ENCODE results near the gene DMP1. TPM values are rescaled to one million over a fixed set of nuclear protein-coding genes. Genes with fewer than 3 reads are reported as not detected.

The DMP1 gene
- total and polyA plus RNA-seq, 2 donors (not counting 3 experiments of a cell fraction or from before 2014, with no cell fraction given), result not detected

DNA sequence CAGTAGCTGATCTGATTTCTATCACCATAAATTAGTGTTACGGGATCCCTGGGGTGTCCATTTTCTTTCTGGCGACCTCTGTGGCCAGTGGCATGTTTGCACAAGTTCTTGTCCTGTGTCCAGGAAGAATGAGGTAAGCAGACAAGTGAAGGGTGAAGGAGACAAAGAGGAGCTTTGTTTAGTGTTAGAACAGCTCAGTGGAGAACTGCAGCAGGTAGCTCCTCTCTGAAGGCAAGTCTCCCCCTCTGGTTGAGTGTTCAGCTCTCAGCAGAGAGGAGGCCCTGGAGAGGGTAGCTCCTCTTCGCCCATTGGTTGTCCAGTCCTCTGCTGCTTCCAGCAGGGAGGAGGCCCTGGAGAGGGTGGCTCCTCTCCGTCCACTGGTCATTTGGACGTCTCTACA, 47.2 kb downstream of the DMP1 start:
- dilution Hi-C loops (cut with MboI; ENCODE audit: extremely low pct_ligation_motif_present, low sequenced_read_pairs), result no loop called here
- Histone ChIP-seq H3K4me2 (ENCODE audit: insufficient read depth, low read length) (no peak overlapping the region), H3K9me1 (replicated peaks; ENCODE audit: control insufficient read depth, extremely low read depth, insufficient read depth, low read length) (no peaks in the 10 kb centered on the region), H3K27me3 (ENCODE audit: control insufficient read depth in 2 of 2, insufficient read depth in 2 of 2, low read length in 2 of 2) (no peaks in the 10 kb centered on the region), H4K20me1 (replicated peaks; ENCODE audit: control insufficient read depth, extremely low read depth, insufficient read depth, low read length) (no peaks in the 10 kb centered on the region), H3K36me3 (ENCODE audit: control insufficient read depth in 2 of 2, extremely low read depth in 1 of 2, insufficient read depth in 2 of 2, low read length in 2 of 2) (no peaks in the 10 kb centered on the region), H3K79me2 (ENCODE audit: control insufficient read depth, insufficient read depth, low read length) (no peaks in the 10 kb centered on the region), H3K27ac (ENCODE audit: insufficient read depth, low read depth, low read length) (no peak overlapping the region), H3K4me1 (ENCODE audit: control insufficient read depth, extremely low read depth, insufficient read depth, low read length) (no peaks in the 10 kb centered on the region), H3K9me3 (replicated peaks; ENCODE audit: control insufficient read depth, insufficient read depth, low read length) (no peaks in the 10 kb centered on the region), H3K9ac (replicated peaks; ENCODE audit: extremely low read depth, insufficient read depth, low read length) (no peak overlapping the region), H3K4me3 (replicated peaks in 1 of 3; ENCODE audit: insufficient read depth in 1 of 3, low read depth in 1 of 3, low read length in 3 of 3) (no peak overlapping the region), H2AFZ (ENCODE audit: low read depth, low read length) (no peak overlapping the region)
- DNase-seq (ENCODE audit: low read depth, low spot score) (no peak), FAIRE-seq (no peak)
- intact Hi-C loops (cut with micrococcal nuclease), result no loop called here
- ChIA-PET CTCF (interaction anchor here (1.0 to 1.4 kb wide), 3 partner anchors 20 to 152 kb away, joined by 3 read pairs; no protein-coding TSS in a partner anchor), POLR2A (no interaction called here)
- no TSS peak for BruUV-seq (replicated peaks)
- TF ChIP-seq, protein P1, sequence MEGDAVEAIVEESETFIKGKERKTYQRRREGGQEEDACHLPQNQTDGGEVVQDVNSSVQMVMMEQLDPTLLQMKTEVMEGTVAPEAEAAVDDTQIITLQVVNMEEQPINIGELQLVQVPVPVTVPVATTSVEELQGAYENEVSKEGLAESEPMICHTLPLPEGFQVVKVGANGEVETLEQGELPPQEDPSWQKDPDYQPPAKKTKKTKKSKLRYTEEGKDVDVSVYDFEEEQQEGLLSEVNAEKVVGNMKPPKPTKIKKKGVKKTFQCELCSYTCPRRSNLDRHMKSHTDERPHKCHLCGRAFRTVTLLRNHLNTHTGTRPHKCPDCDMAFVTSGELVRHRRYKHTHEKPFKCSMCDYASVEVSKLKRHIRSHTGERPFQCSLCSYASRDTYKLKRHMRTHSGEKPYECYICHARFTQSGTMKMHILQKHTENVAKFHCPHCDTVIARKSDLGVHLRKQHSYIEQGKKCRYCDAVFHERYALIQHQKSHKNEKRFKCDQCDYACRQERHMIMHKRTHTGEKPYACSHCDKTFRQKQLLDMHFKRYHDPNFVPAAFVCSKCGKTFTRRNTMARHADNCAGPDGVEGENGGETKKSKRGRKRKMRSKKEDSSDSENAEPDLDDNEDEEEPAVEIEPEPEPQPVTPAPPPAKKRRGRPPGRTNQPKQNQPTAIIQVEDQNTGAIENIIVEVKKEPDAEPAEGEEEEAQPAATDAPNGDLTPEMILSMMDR (IDR thresholded peaks at IDR 0.05; ENCODE audit: extremely low read depth in 1 of 2, insufficient read depth in 1 of 2, low read depth in 1 of 2, low read length in 2 of 2), result no peak
- TF ChIP-seq FOS (IDR thresholded peaks at IDR 0.05; ENCODE audit: borderline replicate concordance, insufficient read depth, low read length) (no peak), POLR2AphosphoS5 (IDR thresholded peaks at IDR 0.05; ENCODE audit: insufficient read depth, low read depth, low read length) (no peak), MAX (IDR thresholded peaks at IDR 0.05; ENCODE audit: insufficient read depth, insufficient read length) (no peak), POLR2A (IDR thresholded peaks at IDR 0.05; ENCODE audit: low read depth, low read length) (no peak), MYC (IDR thresholded peaks at IDR 0.05; ENCODE audit: low read depth, low read length) (no peak), EZH2 (IDR thresholded peaks at IDR 0.05; ENCODE audit: borderline replicate concordance, low read depth, low read length, severe bottlenecking) (no peak), JUN (IDR thresholded peaks at IDR 0.05; ENCODE audit: borderline replicate concordance, insufficient read depth, insufficient read length, low read depth) (no peak), GATA2 (IDR thresholded peaks at IDR 0.05; ENCODE audit: insufficient read depth, insufficient read length, low read depth, low read length) (no peak)

Measured in endothelial cell of umbilical vein (primary cell).